ENCODE data around the gene SMO.
A peak's percentile ranks its signal among the peaks of the same experiment; 100 is the strongest.
"Not testable (repeated sequence)": the region's sequence is repeated elsewhere in the genome, so short reads cannot be mapped to it uniquely, and the experiment has no call there.

The SMO gene

DNA sequence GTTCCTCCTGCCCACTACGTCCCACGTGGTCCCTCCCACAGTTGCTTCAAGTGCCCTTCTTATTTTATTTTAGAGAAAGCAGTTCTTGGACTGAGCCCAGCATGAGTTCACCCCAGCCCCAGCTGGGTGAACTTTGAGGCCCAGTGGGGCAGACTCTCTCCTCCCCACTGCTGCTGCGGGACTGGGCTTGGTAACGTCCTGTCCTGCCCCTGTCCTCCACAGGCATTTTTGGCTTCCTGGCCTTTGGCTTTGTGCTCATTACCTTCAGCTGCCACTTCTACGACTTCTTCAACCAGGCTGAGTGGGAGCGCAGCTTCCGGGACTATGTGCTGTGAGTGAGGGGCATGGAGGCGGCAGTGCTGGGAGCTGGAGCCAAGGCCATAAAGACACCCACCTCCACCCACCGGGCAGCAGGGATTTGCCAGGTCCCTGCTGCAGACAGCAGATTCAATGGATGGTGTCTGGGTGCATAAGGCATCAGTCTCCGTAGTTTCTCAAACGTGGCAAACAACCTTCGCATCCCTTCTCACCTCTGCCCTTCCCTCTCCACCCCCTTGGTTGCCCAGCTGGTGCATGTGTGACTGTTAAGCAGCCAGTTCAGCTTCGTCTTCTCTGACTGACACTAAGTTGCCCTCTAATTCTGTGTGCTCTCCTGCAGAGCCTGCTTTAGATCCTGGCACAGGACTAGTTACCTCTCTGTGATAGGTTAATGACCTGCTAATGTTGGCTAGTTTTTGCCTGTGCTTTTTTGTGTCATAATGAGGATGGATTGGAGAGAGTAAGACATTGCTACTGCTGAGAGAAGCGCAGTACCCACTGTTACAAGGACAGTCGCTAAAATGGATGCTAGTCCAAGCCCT is 20.9 kb downstream of the SMO start:
- no peak for DNase-seq

DNA sequence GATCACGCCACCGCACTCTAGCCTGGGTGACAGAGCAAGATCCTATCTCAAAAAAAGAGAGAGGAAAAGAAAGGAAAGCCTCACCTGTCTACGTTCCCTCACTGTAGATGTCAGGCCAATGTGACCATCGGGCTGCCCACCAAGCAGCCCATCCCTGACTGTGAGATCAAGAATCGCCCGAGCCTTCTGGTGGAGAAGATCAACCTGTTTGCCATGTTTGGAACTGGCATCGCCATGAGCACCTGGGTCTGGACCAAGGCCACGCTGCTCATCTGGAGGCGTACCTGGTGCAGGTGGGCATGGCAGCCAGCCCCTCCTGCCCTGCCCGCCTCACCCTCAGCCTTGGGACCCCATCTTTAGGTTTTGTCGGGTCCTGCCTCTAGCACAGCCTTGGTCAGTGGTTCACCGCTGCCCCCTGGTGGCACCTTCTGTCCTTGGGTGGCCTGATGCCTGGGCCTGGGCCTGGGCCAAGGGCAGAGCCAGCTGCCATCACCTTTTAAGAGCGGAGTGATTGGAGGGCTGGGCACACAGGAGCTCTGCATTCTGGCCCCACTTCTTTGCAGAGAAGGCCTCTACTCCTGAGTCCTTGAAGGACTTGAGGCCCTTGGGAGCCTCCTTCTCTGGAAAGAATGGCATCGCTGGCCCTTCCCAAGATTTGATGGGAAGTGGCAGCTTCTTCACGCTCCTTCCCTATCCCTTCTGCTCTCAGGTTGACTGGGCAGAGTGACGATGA is 22.0 kb downstream of the SMO start:
- DNase-seq = peak; percentile 11 to 72

DNA sequence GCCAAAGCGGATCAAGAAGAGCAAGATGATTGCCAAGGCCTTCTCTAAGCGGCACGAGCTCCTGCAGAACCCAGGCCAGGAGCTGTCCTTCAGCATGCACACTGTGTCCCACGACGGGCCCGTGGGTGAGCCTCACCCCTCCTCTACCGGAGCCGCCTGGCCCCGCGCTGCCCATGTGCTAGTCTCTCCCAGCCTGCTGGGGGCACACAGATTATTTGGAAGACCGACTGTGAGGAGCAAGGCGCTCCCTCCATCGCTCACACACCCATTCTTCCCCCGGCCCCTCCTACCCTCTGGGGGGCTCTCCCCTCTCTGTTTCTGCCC is 22.5 kb downstream of the SMO start:
- no peak for DNase-seq

DNA sequence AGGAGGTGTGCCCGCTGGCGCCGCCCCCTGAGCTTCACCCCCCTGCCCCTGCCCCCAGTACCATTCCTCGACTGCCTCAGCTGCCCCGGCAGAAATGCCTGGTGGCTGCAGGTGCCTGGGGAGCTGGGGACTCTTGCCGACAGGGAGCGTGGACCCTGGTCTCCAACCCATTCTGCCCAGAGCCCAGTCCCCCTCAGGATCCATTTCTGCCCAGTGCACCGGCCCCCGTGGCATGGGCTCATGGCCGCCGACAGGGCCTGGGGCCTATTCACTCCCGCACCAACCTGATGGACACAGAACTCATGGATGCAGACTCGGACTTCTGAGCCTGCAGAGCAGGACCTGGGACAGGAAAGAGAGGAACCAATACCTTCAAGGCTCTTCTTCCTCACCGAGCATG is 23.7 kb downstream of the SMO start:
- no peak for DNase-seq

DNA sequence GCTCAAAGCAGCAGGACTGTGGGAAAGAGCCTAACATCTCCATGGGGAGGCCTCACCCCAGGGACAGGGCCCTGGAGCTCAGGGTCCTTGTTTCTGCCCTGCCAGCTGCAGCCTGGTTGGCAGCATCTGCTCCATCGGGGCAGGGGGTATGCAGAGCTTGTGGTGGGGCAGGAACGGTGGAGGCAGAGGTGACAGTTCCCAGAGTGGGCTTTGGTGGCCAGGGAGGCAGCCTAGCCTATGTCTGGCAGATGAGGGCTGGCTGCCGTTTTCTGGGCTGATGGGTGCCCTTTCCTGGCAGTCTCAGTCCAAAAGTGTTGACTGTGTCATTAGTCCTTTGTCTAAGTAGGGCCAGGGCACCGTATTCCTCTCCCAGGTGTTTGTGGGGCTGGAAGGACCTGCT is 24.2 kb downstream of the SMO start:
- DNase-seq = no peak

DNA sequence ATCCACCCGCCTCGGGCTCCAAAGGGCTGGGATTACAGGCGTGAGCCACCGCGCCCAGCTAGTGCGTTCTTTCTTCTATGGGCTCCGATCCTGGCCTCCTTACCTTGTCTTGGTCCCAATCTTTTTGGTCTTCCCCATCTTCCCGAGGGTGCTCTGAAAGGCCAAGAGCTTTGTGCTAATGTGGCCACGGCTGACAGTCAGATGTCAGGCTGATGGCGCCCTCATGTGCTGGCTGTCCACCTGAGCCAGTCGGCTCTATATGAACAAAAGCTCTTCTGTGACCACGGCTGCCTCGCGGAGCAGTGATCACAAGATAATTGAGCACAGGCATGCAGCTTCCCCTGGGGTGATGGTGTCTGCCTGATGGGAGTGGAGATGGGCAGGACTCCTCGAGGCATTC is 25.4 kb downstream of the SMO start:
- DNase-seq = no peak

DNA sequence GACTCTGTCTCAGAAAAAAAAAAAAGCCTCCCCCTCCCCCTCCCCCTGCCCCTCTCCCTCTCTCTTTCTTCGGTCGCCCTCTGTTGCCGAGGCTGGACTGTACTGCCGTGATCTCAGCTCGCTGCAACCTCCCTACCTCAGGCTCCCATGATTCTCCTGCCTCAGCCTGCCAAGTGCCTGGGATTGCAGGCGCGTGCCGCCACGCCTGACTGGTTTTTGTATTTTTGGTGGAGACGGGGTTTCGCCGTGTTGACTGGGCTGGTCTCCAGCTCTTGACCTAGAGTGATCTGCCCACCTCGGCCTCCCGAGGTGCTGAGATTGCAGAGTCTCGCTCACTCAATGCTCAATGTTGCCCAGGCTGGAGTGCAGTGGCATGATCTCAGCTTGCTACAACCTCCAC is 27.3 kb downstream of the SMO start:
- not testable (repeated sequence) for DNase-seq

DNA sequence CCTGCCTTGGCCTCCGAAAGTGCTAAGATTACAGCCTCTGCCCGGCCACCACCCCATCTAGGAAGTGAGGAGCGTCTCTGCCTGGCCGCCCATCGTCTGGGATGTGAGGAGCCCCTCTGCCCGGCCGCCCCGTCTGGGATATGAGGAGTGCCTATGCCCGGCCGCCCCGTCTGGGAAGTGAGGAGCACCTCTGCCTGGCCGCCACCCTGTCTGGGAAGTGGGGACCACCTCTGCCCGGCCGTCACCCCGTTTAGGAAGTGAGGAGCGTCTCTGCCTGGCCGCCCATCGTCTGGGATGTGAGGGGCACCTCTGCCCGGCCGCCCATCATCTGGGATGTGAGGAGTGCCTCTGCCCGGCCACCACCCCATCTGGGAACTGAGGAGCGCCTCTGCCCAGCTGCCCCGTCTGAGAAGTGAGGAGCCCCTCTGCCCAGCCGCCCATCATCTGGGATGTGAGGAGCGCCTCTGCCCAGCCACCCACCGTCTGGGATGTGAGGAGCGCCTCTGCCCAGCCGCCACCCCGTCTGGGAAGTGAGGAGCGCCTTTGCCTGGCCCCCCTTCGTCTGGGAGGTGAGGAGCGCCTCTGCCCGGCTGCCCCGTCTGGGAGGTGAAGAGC is 27.8 kb downstream of the SMO start:
- DNase-seq = not testable (repeated sequence)

DNA sequence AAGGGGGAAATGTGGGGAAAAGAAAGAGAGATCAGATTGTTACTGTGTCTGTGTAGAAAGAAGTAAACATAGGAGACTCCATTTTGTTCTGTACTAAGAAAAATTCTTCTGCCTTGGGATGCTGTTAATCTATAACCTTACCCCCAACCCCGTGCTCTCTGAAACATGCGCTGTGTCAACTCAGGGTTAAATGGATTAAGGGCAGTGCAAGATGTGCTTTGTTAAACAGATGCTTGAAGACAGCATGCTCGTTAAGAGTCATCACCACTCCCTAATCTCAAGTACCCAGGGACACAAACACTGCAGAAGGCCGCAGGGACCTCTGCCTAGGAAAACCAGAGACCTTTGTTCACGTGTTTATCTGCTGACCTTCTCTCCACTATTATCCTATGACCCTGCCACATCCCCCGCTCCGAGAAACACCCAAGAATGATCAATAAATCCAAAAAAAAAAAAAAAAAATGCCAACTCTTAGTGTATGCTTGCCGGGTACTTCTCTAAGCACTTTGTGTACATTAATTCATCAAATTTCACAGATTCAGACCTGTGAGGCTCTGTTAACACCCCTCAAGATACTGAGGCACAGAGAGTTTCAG is 28.5 kb downstream of the SMO start:
- not testable (repeated sequence) for DNase-seq

GRCh38 chr7:129218514-129219062 is 30.2 kb downstream of the SMO start:
- DNase-seq = peak; percentile 70 to 87

DNA sequence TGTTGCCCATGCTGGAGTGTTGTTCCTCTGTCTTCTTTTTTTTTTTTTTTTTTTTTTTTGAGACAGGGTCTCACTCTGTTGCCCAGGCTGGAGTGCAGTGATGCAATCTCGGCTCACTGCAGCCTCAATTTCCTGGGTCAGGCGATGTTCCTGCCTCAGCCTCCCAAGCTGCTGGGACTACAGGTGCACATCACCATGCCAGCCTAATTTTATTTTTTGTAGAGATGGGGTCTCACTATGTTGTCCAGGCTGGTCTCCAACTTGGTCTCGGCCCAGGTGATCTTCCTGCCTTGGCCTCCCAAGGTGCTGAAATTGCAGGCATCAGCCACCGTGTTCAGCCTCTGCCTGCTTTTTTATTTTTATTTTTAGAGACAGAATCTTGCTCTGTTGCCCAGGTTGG is 30.7 kb downstream of the SMO start:
- DNase-seq = not testable (repeated sequence)

GRCh38 chr7:129222064-129222463 is 33.6 kb downstream of the SMO start:
- no peak for DNase-seq

DNA sequence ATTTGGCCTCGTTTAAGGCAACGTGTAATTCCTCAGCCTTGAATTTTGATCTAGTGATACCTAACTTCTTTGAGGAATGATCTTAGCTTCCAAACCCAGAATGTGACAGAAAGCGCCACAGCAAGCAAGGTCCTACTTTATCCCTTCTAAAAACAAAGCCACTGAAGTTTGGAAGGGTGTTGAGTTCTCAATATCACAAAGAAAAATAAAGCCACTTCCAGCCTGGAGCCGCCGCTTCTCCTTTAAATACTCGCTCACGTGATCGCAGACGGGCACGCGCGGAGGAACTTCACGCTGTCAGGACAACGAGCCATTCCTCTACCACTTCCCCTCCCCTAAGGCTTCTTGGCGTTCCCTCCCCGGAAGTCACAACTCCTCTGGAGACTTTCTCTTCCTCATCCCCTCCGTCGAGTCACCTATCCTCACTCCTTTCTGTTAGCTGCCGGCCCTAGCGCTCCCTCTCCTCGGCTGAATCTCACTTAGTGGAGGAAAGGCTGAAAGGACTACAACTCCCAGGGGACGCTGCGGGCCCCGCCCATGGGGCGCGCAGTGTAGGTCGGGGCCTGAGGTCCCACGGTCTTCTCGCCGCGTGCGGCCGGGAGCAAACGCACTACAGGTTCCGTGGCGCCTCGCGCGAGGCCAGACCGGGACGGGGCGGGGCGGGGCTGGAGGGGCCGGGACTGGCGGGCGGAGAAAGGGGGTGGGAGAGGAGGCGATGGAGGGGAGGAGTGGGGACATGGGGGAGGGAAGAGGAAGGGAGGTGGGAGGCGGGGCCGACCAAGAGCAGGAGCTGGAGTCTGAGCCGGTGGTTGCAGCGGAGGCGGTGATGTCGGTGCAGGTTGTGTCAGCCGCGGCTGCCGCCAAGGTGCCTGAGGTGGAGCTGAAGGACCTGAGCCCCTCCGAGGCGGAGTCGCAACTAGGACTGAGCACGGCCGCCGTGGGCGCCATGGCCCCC is 36.1 kb downstream of the SMO start, which contains the start of gene AHCYL2:
AHCYL2 (plus strand) TSS at position 780 of the 955 bp plus-strand sequence.
- DNase-seq = peak; percentile 88 to 95

- peak in 1 of 2 experiments; percentile 28 for DNase-seq
Observed at GRCh38 chr7:129225206-129225930, 36.9 kb downstream of the SMO start.

DNA sequence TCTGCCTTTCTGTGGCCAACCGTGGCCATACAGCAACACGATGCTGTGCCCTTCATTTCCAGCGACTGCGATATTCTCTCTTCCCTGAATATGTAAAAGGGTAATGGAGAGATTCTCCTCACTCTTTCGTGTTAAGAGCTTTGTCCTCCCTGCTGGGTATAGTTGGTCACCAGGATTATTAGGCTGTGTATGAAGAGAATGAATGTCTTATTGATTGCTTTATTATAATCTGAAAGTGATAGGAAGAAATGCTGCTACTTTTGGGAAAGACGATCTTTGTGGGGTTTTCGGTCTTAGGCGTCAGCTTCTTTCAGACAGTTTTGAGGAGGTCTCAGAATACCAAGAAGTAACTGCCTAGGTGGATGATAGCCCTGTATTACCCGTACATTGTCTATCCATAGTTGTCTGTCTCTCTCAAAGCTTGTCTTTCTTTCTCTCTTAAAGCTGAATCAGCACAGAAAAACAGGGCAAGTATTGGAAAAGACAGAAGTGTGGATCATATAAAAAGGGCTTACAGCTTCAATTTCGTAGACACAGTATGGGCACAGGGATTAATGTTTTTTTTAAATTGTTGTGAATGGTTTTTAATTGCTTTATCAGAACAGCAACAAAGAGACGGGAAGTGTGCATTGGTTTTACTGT is 37.6 kb downstream of the SMO start:
- DNase-seq = no peak

- DNase-seq = no peak
Observed at GRCh38 chr7:129227646-129228578, 39.5 kb downstream of the SMO start.

DNA sequence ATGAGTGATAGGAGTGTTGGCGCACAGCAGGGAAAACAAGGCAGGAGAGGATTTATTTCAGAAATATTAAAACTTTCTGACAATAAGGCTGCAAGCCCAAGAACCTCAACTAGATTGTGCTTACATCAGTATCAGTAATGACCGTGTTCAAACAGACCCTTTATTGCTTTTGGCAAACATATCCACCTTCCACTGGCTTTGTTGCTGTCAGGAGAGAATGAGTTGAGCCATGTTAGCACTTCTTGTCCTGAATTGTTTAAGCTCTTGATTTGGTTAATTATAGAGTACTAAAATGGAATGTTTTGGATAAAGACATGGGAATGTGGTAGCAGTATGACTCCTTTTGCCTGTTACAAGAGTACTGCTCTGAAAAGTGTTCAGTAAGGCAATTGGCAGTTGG is 40.2 kb downstream of the SMO start:
- DNase-seq = no peak

DNA sequence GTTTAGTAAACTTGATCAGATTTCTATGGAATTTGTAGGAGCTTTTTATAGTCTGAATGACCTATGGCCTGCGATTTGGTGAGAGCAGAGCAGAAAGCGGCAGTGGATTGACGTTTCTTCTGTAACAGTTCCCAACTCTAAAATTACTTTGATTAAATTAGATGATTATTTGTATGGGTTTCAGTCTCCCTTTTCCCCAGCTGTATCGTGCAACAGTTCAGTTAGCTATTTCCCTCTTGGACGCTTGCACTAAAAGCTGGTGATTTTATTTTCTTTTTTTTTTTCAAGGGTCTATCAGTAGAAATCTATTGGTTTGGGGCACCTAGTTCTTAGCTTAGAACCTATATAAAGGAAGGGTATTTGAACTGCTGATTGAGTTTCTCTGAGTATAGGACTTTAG is 43.2 kb downstream of the SMO start:
- no peak for DNase-seq

DNA sequence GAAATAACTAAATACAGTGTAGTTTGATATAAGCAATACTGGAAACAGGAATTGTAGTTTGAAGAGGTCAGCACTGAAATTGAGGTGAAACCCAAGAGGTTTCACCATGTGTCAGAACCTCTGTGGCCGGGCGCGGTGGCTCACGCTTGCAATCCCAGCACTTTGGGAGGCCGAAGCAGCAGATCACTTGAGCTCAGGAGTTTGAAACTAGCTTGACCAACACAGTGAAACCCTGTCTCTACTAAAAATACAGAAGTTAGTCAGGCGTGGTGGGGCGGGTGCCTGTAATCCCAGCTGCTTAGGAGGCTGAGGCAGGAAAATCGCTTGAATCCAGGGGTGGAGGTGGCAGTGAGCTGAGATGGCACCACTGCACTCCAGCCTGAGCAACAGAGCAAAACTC is 50.1 kb downstream of the SMO start:
- no peak for DNase-seq
